Measurements from ENCODE around the gene RCBTB1.
"Not testable (repeated sequence)": the region's sequence is repeated elsewhere in the genome, so short reads cannot be mapped to it uniquely, and the experiment has no call there.

The RCBTB1 gene

GRCh38 chr13:49512578-49512977, 72.8 kb downstream of the RCBTB1 start:
- DNase-seq, result no peak
- Histone ChIP-seq H3K27ac (no peak overlapping the region), H3K4me3 (ENCODE audit: low read depth, low read length) (no peak overlapping the region), H3K9me3 (ENCODE audit: severe bottlenecking) (no peaks in the 10 kb centered on the region), H3K36me3 (no peaks in the 10 kb centered on the region), H3K27me3 (ENCODE audit: insufficient read depth, low read depth, severe bottlenecking) (no peaks in the 10 kb centered on the region)
- TF ChIP-seq, protein P1, sequence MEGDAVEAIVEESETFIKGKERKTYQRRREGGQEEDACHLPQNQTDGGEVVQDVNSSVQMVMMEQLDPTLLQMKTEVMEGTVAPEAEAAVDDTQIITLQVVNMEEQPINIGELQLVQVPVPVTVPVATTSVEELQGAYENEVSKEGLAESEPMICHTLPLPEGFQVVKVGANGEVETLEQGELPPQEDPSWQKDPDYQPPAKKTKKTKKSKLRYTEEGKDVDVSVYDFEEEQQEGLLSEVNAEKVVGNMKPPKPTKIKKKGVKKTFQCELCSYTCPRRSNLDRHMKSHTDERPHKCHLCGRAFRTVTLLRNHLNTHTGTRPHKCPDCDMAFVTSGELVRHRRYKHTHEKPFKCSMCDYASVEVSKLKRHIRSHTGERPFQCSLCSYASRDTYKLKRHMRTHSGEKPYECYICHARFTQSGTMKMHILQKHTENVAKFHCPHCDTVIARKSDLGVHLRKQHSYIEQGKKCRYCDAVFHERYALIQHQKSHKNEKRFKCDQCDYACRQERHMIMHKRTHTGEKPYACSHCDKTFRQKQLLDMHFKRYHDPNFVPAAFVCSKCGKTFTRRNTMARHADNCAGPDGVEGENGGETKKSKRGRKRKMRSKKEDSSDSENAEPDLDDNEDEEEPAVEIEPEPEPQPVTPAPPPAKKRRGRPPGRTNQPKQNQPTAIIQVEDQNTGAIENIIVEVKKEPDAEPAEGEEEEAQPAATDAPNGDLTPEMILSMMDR (IDR thresholded peaks at IDR 0.05; ENCODE audit: low read depth, low read length), result no peak

GRCh38 chr13:49503951-49504350, 81.4 kb downstream of the RCBTB1 start:
- no peaks in the 10 kb centered on the region for H3K36me3 ChIP-seq
- H3K27ac ChIP-seq, result no peak overlapping the region
- H3K27me3 ChIP-seq (ENCODE audit: insufficient read depth, low read depth, severe bottlenecking), result no peaks in the 10 kb centered on the region
- TF ChIP-seq, protein P1 (IDR thresholded peaks at IDR 0.05; ENCODE audit: low read depth, low read length), result no peak
- DNase-seq, result no peak
- no peak overlapping the region for H3K4me3 ChIP-seq (ENCODE audit: low read depth, low read length)
- no peaks in the 10 kb centered on the region for H3K9me3 ChIP-seq (ENCODE audit: severe bottlenecking)

- Histone ChIP-seq H3K36me3 (no peaks in the 10 kb centered on the region), H3K4me3 (ENCODE audit: low read depth, low read length) (no peak overlapping the region), H3K9me3 (ENCODE audit: severe bottlenecking) (no peaks in the 10 kb centered on the region), H3K27me3 (ENCODE audit: insufficient read depth, low read depth, severe bottlenecking) (no peaks in the 10 kb centered on the region), H3K27ac (no peak overlapping the region)
- no peak for DNase-seq
- TF ChIP-seq, protein P1 (IDR thresholded peaks at IDR 0.05; ENCODE audit: low read depth, low read length), result no peak
Observed at GRCh38 chr13:49502954-49503353, 82.4 kb downstream of the RCBTB1 start.

DNA sequence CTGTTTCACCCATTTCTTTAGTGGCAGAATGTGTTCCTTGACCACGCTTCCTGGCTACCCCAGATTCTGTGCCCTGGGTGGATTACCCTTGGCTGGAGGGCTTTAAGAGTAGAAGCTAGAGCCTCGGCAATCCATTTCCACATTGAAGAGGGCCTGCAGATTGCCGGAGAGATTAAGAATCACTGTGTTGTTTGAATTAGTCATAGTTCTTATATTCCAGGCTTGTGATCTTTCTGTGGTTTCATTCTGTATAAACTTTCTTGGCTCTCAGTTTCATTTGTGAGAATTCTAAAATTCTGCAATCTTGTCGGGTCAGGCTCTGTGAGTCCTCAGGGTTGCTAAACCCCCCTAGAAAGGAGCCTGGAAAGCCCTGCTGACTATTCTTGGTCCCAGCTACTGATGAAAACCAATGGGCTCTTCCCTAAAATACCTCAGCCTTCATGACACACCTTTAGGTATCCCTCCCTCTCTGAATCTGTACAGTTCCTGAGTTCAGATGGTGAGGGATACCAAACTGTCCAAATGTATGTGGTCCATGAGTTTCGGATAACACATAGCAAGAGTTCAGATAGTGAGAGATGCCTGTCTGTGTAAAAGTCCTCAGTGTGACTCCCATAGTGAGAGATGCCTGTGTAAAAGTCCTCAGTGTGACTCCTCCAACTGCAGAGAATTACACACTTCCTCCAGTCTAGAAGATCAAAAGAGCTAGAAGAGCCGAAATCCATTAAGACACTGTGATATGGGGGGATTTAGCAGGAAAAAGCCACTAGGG, 85.3 kb downstream of the RCBTB1 start:
- DNase-seq, result no peak
- H3K9me3 ChIP-seq (ENCODE audit: severe bottlenecking), result no peaks in the 10 kb centered on the region
- H3K4me3 ChIP-seq (ENCODE audit: low read depth, low read length), result no peak overlapping the region
- no peak overlapping the region for H3K27ac ChIP-seq
- no peaks in the 10 kb centered on the region for H3K27me3 ChIP-seq (ENCODE audit: insufficient read depth, low read depth, severe bottlenecking)
- TF ChIP-seq, protein P1 (IDR thresholded peaks at IDR 0.05; ENCODE audit: low read depth, low read length), result no peak
- H3K36me3 ChIP-seq, result no peaks in the 10 kb centered on the region

DNA sequence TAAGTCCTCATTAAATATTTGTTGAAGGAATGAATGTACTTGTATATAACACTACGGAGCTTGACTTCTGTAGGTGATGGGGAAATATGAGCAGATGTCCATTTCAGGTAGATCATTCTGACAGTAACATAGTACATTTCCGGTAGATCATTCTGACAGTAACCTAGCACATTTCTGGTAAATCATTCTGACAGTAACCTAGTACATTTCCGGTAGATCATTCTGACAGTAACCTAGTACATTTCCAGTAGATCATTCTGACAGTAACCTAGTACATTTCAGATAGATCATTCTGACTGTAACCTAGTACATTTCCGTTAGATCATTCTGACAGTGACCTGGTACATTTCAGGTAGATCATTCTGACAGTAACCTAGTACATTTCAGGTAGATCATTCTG, 87.2 kb downstream of the RCBTB1 start:
- Histone ChIP-seq H3K27me3 (ENCODE audit: insufficient read depth, low read depth, severe bottlenecking) (no peaks in the 10 kb centered on the region), H3K36me3 (no peaks in the 10 kb centered on the region), H3K4me3 (ENCODE audit: low read depth, low read length) (no peak overlapping the region), H3K9me3 (ENCODE audit: severe bottlenecking) (no peaks in the 10 kb centered on the region), H3K27ac (no peak overlapping the region)
- TF ChIP-seq, protein P1 (IDR thresholded peaks at IDR 0.05; ENCODE audit: low read depth, low read length), result no peak
- DNase-seq, result no peak

GRCh38 chr13:49497272-49497671, 88.1 kb downstream of the RCBTB1 start:
- no peaks in the 10 kb centered on the region for H3K27me3 ChIP-seq (ENCODE audit: insufficient read depth, low read depth, severe bottlenecking)
- no peaks in the 10 kb centered on the region for H3K36me3 ChIP-seq
- no peak overlapping the region for H3K27ac ChIP-seq
- no peak overlapping the region for H3K4me3 ChIP-seq (ENCODE audit: low read depth, low read length)
- TF ChIP-seq, protein P1 (IDR thresholded peaks at IDR 0.05; ENCODE audit: low read depth, low read length), result no peak
- no peaks in the 10 kb centered on the region for H3K9me3 ChIP-seq (ENCODE audit: severe bottlenecking)
- DNase-seq, result no peak

DNA sequence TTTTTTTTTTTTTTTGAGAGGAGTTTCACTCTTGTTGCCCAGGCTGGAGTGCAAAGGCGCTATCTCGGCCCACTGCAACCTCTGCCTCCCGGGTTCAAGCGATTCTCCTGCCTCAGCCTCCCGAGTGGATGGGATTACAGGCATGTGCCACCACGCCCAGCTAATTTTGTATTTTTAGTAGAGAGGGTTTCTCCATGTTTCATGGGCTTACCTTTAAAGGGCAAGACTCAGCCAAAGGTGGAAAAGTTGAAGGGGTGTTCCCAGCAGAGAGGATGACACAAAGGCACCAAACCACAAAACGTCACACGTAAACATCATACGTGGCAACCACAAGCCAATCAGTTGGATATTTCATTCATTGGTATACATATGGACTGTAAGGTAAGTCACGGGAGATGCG, 88.5 kb downstream of the RCBTB1 start:
- not testable (repeated sequence) for H3K9me3 ChIP-seq (ENCODE audit: severe bottlenecking); H3K27me3 ChIP-seq (ENCODE audit: insufficient read depth, low read depth, severe bottlenecking); H3K36me3 ChIP-seq; H3K4me3 ChIP-seq (ENCODE audit: low read depth, low read length); DNase-seq; H3K27ac ChIP-seq

Measured in WERI-Rb-1 (cell line).